ENCODE results near the gene MCCD1.

DNA sequence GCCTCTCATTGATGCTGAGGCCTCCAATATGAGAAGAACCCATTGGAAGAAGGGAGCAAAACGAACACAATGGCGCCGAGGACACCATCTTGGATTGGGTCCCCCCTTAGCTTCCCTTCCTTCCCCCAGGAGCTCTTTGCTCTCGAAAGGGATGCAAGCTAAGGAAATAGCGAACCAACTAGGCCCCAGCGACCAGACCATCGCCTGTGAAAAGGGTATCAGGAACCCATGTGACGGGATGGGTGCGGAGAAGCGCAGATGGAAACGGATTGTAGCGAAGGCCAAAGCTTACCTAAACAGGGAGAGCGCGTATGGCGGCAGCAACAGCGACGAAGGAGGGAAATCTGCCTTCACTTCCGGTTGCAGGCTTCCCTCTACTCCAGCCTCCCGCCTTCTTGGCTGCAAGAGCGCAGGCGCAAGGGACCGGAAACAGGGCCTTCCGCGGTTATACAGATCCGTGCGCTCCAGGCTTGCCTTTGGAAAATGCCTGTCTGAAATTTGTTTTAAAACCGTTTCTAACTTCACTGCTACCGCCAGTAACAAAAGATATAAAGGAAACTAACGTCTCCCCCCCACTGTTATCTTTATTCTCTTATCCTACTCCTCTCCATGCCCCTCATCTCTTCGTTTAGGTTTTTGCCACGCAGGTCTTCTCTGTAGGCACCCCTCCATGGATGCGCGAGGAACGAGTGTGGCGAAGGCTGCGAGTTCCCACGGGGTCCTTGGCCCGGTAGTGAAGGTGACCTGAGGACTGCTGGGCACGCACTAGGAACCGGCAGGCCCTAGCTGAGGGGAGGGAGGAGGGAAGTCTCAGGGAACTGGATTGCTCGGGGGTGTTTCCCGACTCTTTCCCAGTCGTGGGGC is 13.1 kb downstream of the MCCD1 start, which contains the start of gene DDX39B:
- TF ChIP-seq CTCF (conservative IDR thresholded peaks at IDR 0.05; ENCODE audit: low read length) (no peak), EZH2phosphoT487 (IDR thresholded peaks at IDR 0.05; ENCODE audit: borderline replicate concordance) (no peak)

All from Loucy (cell line).